Measurements from ENCODE around the gene CSH1. TPM values are rescaled to one million over a fixed set of nuclear protein-coding genes. Genes with fewer than 3 reads are reported as not detected.
"Not testable (repeated sequence)": the region's sequence is repeated elsewhere in the genome, so short reads cannot be mapped to it uniquely, and the experiment has no call there.

Gene CSH1
- total and polyA plus RNA-seq, 2 experiments from 2014 or later, result 0.68 TPM; not detected in 1

- peak; percentile 81 for DNase-seq (ENCODE audit: low spot score)
- H4K20me1 ChIP-seq (replicated peaks; ENCODE audit: insufficient read depth); H3K79me2 ChIP-seq (replicated peaks; ENCODE audit: insufficient read depth); H3K27me3 ChIP-seq (ENCODE audit: insufficient read depth); H3K36me3 ChIP-seq (ENCODE audit: insufficient read depth); H3K36me3 Mint-ChIP-seq (ENCODE audit: low read depth); H3K27ac Mint-ChIP-seq; H3F3A ChIP-seq (replicated peaks; ENCODE audit: low read depth); H3K9me3 Mint-ChIP-seq; H3K27me3 Mint-ChIP-seq (ENCODE audit: insufficient read depth, low read depth, poor library complexity); H3K9me2 ChIP-seq (ENCODE audit: insufficient read depth); H3K27ac ChIP-seq (ENCODE audit: low read depth): not testable (repeated sequence)
- Histone ChIP-seq H3K4me3 (peak overlapping the region; percentile 24; the same call in 1 of the 2 replicates), H3K4me2 (peak overlapping the region; percentile 49), H2AFZ (peak overlapping the region; percentile 95), H3K4me1 (ENCODE audit: insufficient read depth) (peaks cover 14% of the 10 kb centered on the region; the same call in 1 of the 2 replicates)
- H3K4me3 Mint-ChIP-seq, result peak overlapping the region; percentile 30; the same call in 1 of the 3 replicates
- TF ChIP-seq CREB1 (CRISPR knock-in tag; IDR thresholded peaks at IDR 0.05; ENCODE audit: low read depth), result 0 out of 2 replicates have a peak, but pooled peaks have one; percentile 22
- TF ChIP-seq CTCF (conservative IDR thresholded peaks at IDR 0.05; ENCODE audit: low read depth in 2 of 2), result peak; percentile 42 to 56
- ATAC-seq, result peak; percentile 86
- peaks cover 16% of the 10 kb centered on the region for H3K4me1 Mint-ChIP-seq
These were observed 15.0 kb downstream of the CSH1 start for GRCh38 chr17:63881337-63881736.

GRCh38 chr17:63880706-63881105 is 15.7 kb downstream of the CSH1 start:
- DNase-seq (ENCODE audit: low spot score) (no peak), ATAC-seq (no peak)
- no peaks in the 10 kb centered on the region for H3K36me3 ChIP-seq (ENCODE audit: insufficient read depth)
- no peaks in the 10 kb centered on the region; the same call in 2 of the 3 replicates for H3K9me3 Mint-ChIP-seq
- peak overlapping the region; percentile 30; the same call in 1 of the 3 replicates for H3K4me3 Mint-ChIP-seq
- H3K4me3 ChIP-seq, result peak overlapping the region; percentile 24; the same call in 1 of the 2 replicates
- H3K27me3 ChIP-seq (ENCODE audit: insufficient read depth), result no peaks in the 10 kb centered on the region
- H3K27ac Mint-ChIP-seq, result no peak overlapping the region
- no peaks in the 10 kb centered on the region for H4K20me1 ChIP-seq (replicated peaks; ENCODE audit: insufficient read depth)
- H3K4me2 ChIP-seq, result peak overlapping the region; percentile 49; the same call in 1 of the 2 replicates
- no peaks in the 10 kb centered on the region for H3K9me2 ChIP-seq (ENCODE audit: insufficient read depth)
- peaks cover 14% of the 10 kb centered on the region; the same call in 1 of the 2 replicates for H3K4me1 ChIP-seq (ENCODE audit: insufficient read depth)
- H3K27ac ChIP-seq (ENCODE audit: low read depth), result no peak overlapping the region
- H3F3A ChIP-seq (replicated peaks; ENCODE audit: low read depth), result no peaks in the 10 kb centered on the region
- H3K27me3 Mint-ChIP-seq (ENCODE audit: insufficient read depth, low read depth, poor library complexity), result peaks cover 3% of the 10 kb centered on the region
- H2AFZ ChIP-seq, result peak overlapping the region; percentile 95
- peaks cover 16% of the 10 kb centered on the region for H3K4me1 Mint-ChIP-seq
- no peaks in the 10 kb centered on the region for H3K79me2 ChIP-seq (replicated peaks; ENCODE audit: insufficient read depth)
- H3K36me3 Mint-ChIP-seq (ENCODE audit: low read depth), result no peaks in the 10 kb centered on the region
- TF ChIP-seq ZNF114 (CRISPR knock-in tag; IDR thresholded peaks at IDR 0.05), result no peak
- TF ChIP-seq EZH2 (IDR thresholded peaks at IDR 0.05; ENCODE audit: low read depth, unreplicated experiment), result no peak
- no peak for TF ChIP-seq REST (IDR thresholded peaks at IDR 0.05; ENCODE audit: unreplicated experiment)
- TF ChIP-seq ETS1 (IDR thresholded peaks at IDR 0.05), result no peak
- no peak for TF ChIP-seq NANOG (IDR thresholded peaks at IDR 0.05; ENCODE audit: borderline replicate concordance)
- TF ChIP-seq CREB1 (CRISPR knock-in tag; IDR thresholded peaks at IDR 0.05; ENCODE audit: low read depth), result no peak
- TF ChIP-seq ZNF331 (CRISPR knock-in tag; IDR thresholded peaks at IDR 0.05; ENCODE audit: low read depth), result no peak
- no peak for TF ChIP-seq CTCF (conservative IDR thresholded peaks at IDR 0.05; ENCODE audit: low read depth in 2 of 2)

Data from GM23338 (cell line).